GM12892 (cell line): Measurements from ENCODE around the gene CXCR5.

Experiments
- POLR2A ChIP-seq: IDR thresholded peaks from 2 replicates; pipeline ENCODE4 v1.6.1; 2011; ENCODE audit warnings: low read depth, low read length, control low read depth
- TAF1 ChIP-seq: IDR thresholded peaks from 2 replicates; pipeline ENCODE4 v1.6.1; 2011; ENCODE audit warnings: low read depth, mild to moderate bottlenecking, control low read depth, low read length, borderline replicate concordance

- TF ChIP-seq POLR2A (peak; percentile 22; the same call in 1 of the 2 replicates), TAF1 (no peak)
Measured at GRCh38 chr11:118895093-118896039, 11.7 kb downstream of the CXCR5 start.
